Mesenchymal stem cell (in vitro differentiated cells and primary cell): ENCODE measurements around the gene SLX4.
A peak's percentile ranks its signal among the peaks of the same experiment; 100 is the strongest.
"Not testable (repeated sequence)": the region's sequence is repeated elsewhere in the genome, so short reads cannot be mapped to it uniquely, and the experiment has no call there.

Source experiments
- DNase-seq: peaks from one replicate; pipeline ENCODE4 v3.0.0-alpha.2; 2013
- H2AFZ ChIP-seq: one replicate; pipeline ENCODE4 v1.6.1; 2013; ENCODE audit warnings: low read depth, mild to moderate bottlenecking, control low read depth, inconsistent platforms, low read length, moderate library complexity
- H2AK5ac ChIP-seq: 2 replicates; pipeline ENCODE4 v1.6.1; 2013; ENCODE audit warnings: low read length, moderate library complexity, mild to moderate bottlenecking, inconsistent platforms; ENCODE audit not compliant: severe bottlenecking
- H2BK120ac ChIP-seq: one replicate; pipeline ENCODE4 v1.6.1; 2013; ENCODE audit warnings: low read depth, mild to moderate bottlenecking, inconsistent platforms, low read length, moderate library complexity
- H2BK12ac ChIP-seq, 2 experiments: one replicate each; pipeline ENCODE4 v1.6.1; 2013; ENCODE audit warnings: inconsistent platforms in 2 of 2, low read length in 2 of 2, mild to moderate bottlenecking in 2 of 2, moderate library complexity in 2 of 2, control low read depth in 1 of 2
- H2BK15ac ChIP-seq: one replicate; pipeline ENCODE4 v1.6.1; 2013; ENCODE audit warnings: mild to moderate bottlenecking, low read depth, inconsistent platforms; ENCODE audit not compliant: poor library complexity, severe bottlenecking
- H2BK5ac ChIP-seq: 2 replicates; pipeline ENCODE4 v1.6.1; 2013; ENCODE audit warnings: low read depth, mild to moderate bottlenecking, low read length, control low read depth, inconsistent platforms; ENCODE audit not compliant: poor library complexity, severe bottlenecking
- H3K14ac ChIP-seq, 2 experiments: one replicate each; pipeline ENCODE4 v1.6.1; 2013; ENCODE audit warnings: inconsistent platforms in 2 of 2, low read length in 2 of 2, control low read depth in 1 of 2, mild to moderate bottlenecking in 1 of 2, moderate library complexity in 1 of 2
- H3K18ac ChIP-seq, 2 experiments: one replicate each; pipeline ENCODE4 v1.6.1; 2013; ENCODE audit warnings: inconsistent platforms in 2 of 2, low read length in 2 of 2, control low read depth in 1 of 2, low read depth in 1 of 2, mild to moderate bottlenecking in 1 of 2
- H3K23ac ChIP-seq, 2 experiments: one replicate each; pipeline ENCODE4 v1.6.1; 2013; ENCODE audit warnings: inconsistent platforms in 2 of 2, low read length in 2 of 2, mild to moderate bottlenecking in 2 of 2, moderate library complexity in 2 of 2, control low read depth in 1 of 2
- H3K27ac ChIP-seq: 2 replicates; pipeline ENCODE4 v1.5.1; 2013; ENCODE audit warnings: mild to moderate bottlenecking, moderate library complexity, low read length, control low read depth, inconsistent platforms; ENCODE audit not compliant: poor library complexity, severe bottlenecking
- H3K27me3 ChIP-seq, 2 experiments: 2 replicates each; pipeline versions ENCODE4 v1.6.1 to v1.7.0; 2013; ENCODE audit warnings: low read length in 2 of 2, mild to moderate bottlenecking in 2 of 2, moderate library complexity in 2 of 2, control low read depth in 1 of 2, inconsistent platforms in 1 of 2; ENCODE audit not compliant: control insufficient read depth in 1 of 2, insufficient read depth in 1 of 2
- H3K36me3 ChIP-seq, 2 experiments: 2 replicates each; pipeline versions ENCODE4 v1.6.1 to v1.7.0; 2013; ENCODE audit warnings: low read length in 2 of 2, control low read depth in 1 of 2, inconsistent platforms in 1 of 2, low read depth in 1 of 2, mild to moderate bottlenecking in 1 of 2; ENCODE audit not compliant: insufficient read depth in 2 of 2, control insufficient read depth in 1 of 2
- H3K4ac ChIP-seq, 2 experiments: one replicate each; pipeline ENCODE4 v1.6.1; 2013; ENCODE audit warnings: inconsistent platforms in 2 of 2, low read length in 2 of 2, mild to moderate bottlenecking in 2 of 2, moderate library complexity in 2 of 2, control low read depth in 1 of 2, low read depth in 1 of 2
- H3K4me1 ChIP-seq: 2 replicates; pipeline ENCODE4 v1.6.1; 2013; ENCODE audit warnings: low read depth, low read length, control low read depth; ENCODE audit not compliant: control insufficient read depth, insufficient read depth
- H3K4me2 ChIP-seq: 2 replicates; pipeline ENCODE4 v1.6.1; 2013; ENCODE audit warnings: low read length, mild to moderate bottlenecking, inconsistent platforms; ENCODE audit not compliant: poor library complexity, severe bottlenecking
- H3K4me3 ChIP-seq, 2 experiments: 2 replicates each; pipeline versions ENCODE4 v1.5.1 to v1.7.0; 2013; ENCODE audit warnings: low read length in 2 of 2, mild to moderate bottlenecking in 2 of 2, control low read depth in 1 of 2, low read depth in 1 of 2; ENCODE audit not compliant: insufficient read depth in 1 of 2
- H3K79me1 ChIP-seq: replicated peaks from 2 replicates; pipeline ENCODE4 v1.6.1; 2013; ENCODE audit warnings: mild to moderate bottlenecking, control low read depth, low read length, inconsistent platforms; ENCODE audit not compliant: poor library complexity, severe bottlenecking
- H3K9ac ChIP-seq: 2 replicates; pipeline ENCODE4 v1.7.0; 2013; ENCODE audit warnings: mild to moderate bottlenecking, low read length, moderate library complexity
- H3K9me3 ChIP-seq: 2 replicates; pipeline ENCODE4 v1.7.0; 2013; ENCODE audit warnings: mild to moderate bottlenecking, low read length; ENCODE audit not compliant: control insufficient read depth
- H4K8ac ChIP-seq: one replicate; pipeline ENCODE4 v1.6.1; 2013; ENCODE audit warnings: inconsistent platforms, mild to moderate bottlenecking, low read length, moderate library complexity
- H4K91ac ChIP-seq: one replicate; pipeline ENCODE4 v1.6.1; 2013; ENCODE audit warnings: mild to moderate bottlenecking, low read length, inconsistent platforms
- WGBS: methylation state at CpG from one replicate; pipeline ENCODE4 v1.1.7; 2013; ENCODE audit warnings: mixed read lengths; 5-methylcytosine and 5-hydroxymethylcytosine counted together

The SLX4 gene

GRCh38 chr16:3609895-3610697 lies 1.3 kb downstream of the SLX4 start:
- peaks cover 5% of the 10 kb centered on the region for H3K4me1 ChIP-seq
- peak overlapping the region in 1 of 2 experiments; percentile 28 for H3K4ac ChIP-seq
- H3K23ac ChIP-seq = no peak overlapping the region
- no peak overlapping the region for H3K4me2 ChIP-seq
- no peaks in the 10 kb centered on the region for H3K27me3 ChIP-seq
- no peak overlapping the region for H2BK5ac ChIP-seq
- no peak overlapping the region for H3K27ac ChIP-seq
- peak overlapping the region in 1 of 2 experiments; percentile 29 for H3K18ac ChIP-seq
- peaks cover 22% of the 10 kb centered on the region for H3K79me1 ChIP-seq
- H4K91ac ChIP-seq = no peak overlapping the region
- H3K36me3 ChIP-seq = peaks cover 3 to 9% of the 10 kb centered on the region in 2 experiments
- no peak overlapping the region for H2BK12ac ChIP-seq
- H3K9me3 ChIP-seq = no peaks in the 10 kb centered on the region
- 92% methylated on average over 14 of the region's 14 CpGs for WGBS
- H3K4me3 ChIP-seq = peak overlapping the region in 1 of 2 experiments; percentile 100
- peak; percentile 8 for DNase-seq
- no peak overlapping the region for H2BK120ac ChIP-seq
- no peak overlapping the region for H4K8ac ChIP-seq
- no peak overlapping the region for H2BK15ac ChIP-seq
- H3K9ac ChIP-seq = peak overlapping the region; percentile 92
- H3K14ac ChIP-seq = no peak overlapping the region
- no peak overlapping the region for H2AK5ac ChIP-seq
- H2AFZ ChIP-seq = no peak overlapping the region

- not testable (repeated sequence) for H3K4me1 ChIP-seq, H3K4me3 ChIP-seq, H2BK12ac ChIP-seq, H3K27me3 ChIP-seq, H4K8ac ChIP-seq, H2AFZ ChIP-seq, H3K4ac ChIP-seq, H2AK5ac ChIP-seq, H3K27ac ChIP-seq, H3K9me3 ChIP-seq, H3K23ac ChIP-seq, H2BK5ac ChIP-seq, H3K14ac ChIP-seq, H3K9ac ChIP-seq, DNase-seq, H4K91ac ChIP-seq, H2BK120ac ChIP-seq, H3K4me2 ChIP-seq, H2BK15ac ChIP-seq, H3K18ac ChIP-seq
- H3K79me1 ChIP-seq = peaks cover 17% of the 10 kb centered on the region
- 93% methylated on average over 8 of the region's 13 CpGs for WGBS
- H3K36me3 ChIP-seq = peaks cover 3 to 11% of the 10 kb centered on the region in 2 experiments
These were observed 2.4 kb downstream of the SLX4 start for GRCh38 chr16:3608976-3609375.

GRCh38 chr16:3608069-3608468 lies 3.3 kb downstream of the SLX4 start:
- Histone ChIP-seq H3K4me3 (no peak overlapping the region), H2AFZ (no peak overlapping the region), H3K79me1 (peaks cover 17% of the 10 kb centered on the region), H3K4me2 (no peak overlapping the region), H3K18ac (no peak overlapping the region), H3K9ac (no peak overlapping the region), H4K91ac (no peak overlapping the region), H3K14ac (no peak overlapping the region), H2BK12ac (no peak overlapping the region), H4K8ac (no peak overlapping the region), H2BK5ac (no peak overlapping the region), H2BK120ac (no peak overlapping the region), H2AK5ac (no peak overlapping the region), H3K9me3 (no peaks in the 10 kb centered on the region), H3K27me3 (no peaks in the 10 kb centered on the region), H2BK15ac (no peak overlapping the region), H3K4ac (no peak overlapping the region), H3K36me3 (peaks cover 11 to 18% of the 10 kb centered on the region in 2 experiments), H3K4me1 (peaks cover 3% of the 10 kb centered on the region), H3K23ac (no peak overlapping the region), H3K27ac (no peak overlapping the region)
- WGBS = 94% methylated on average over 5 of the region's 5 CpGs
- DNase-seq = no peak

GRCh38 chr16:3607634-3608033 lies 3.8 kb downstream of the SLX4 start:
- H4K91ac ChIP-seq = no peak overlapping the region
- no peak overlapping the region for H3K4ac ChIP-seq
- no peak overlapping the region for H3K4me2 ChIP-seq
- H2BK15ac ChIP-seq = no peak overlapping the region
- no peak overlapping the region for H3K14ac ChIP-seq
- H3K79me1 ChIP-seq = peaks cover 16% of the 10 kb centered on the region
- H2AFZ ChIP-seq = no peak overlapping the region
- H3K27me3 ChIP-seq = no peaks in the 10 kb centered on the region
- H2BK5ac ChIP-seq = no peak overlapping the region
- no peak for DNase-seq
- peaks cover 3% of the 10 kb centered on the region for H3K4me1 ChIP-seq
- H3K23ac ChIP-seq = no peak overlapping the region
- no peak overlapping the region for H3K18ac ChIP-seq
- H3K4me3 ChIP-seq = no peak overlapping the region
- no peak overlapping the region for H3K27ac ChIP-seq
- no peaks in the 10 kb centered on the region for H3K9me3 ChIP-seq
- H3K36me3 ChIP-seq = peaks cover 15 to 21% of the 10 kb centered on the region in 2 experiments
- H2BK12ac ChIP-seq = no peak overlapping the region
- H3K9ac ChIP-seq = no peak overlapping the region
- no peak overlapping the region for H4K8ac ChIP-seq
- no peak overlapping the region for H2BK120ac ChIP-seq
- no peak overlapping the region for H2AK5ac ChIP-seq
- WGBS = 100% methylated on average over 2 of the region's 2 CpGs
